Suppressor macrophage treated with lipopolysaccharide for 1 hour (primary cell): Measurements from ENCODE around the gene PFDN2.
A peak's percentile ranks its signal among the peaks of the same experiment; 100 is the strongest.
"Not testable (repeated sequence)": the region's sequence is repeated elsewhere in the genome, so short reads cannot be mapped to it uniquely, and the experiment has no call there.

Source experiments
- DNase-seq, 3 donors: peaks; one replicate each; pipeline ENCODE4 v3.0.0-alpha.2; 2020 to 2022

Gene PFDN2

DNA sequence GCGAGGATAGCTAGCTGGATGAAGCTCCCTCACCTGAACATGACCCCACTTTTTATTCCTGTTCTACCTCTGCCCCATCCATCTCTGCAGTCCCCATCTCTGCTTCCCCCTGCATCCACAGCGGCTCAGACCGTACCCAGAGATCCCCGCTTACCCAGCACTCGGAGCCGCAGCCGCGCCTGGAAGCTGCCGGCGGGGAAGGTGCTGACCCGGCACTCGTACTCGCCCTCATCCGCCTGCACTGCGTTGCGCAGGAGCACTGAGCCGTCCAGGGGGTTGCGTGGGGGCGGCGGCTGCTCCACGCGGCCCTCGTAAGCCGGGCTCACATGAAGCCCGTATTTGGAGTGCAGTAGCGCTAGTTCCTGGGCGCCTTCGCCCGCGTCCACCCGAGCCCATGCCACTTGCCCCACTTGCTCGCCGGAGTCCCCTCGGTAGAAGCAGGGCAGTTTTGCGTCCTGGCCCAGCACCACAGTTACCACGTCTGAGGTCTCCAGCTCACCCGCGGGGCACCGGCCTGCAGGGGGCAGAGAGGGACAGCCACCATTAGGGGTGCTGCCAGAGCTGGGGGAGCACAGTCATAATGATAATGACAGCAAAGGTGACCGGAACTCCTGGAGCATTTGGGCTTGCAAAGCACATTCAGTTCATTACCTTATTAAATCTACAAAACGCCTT is 38.3 kb downstream of the PFDN2 start:
- no peak for DNase-seq

DNA sequence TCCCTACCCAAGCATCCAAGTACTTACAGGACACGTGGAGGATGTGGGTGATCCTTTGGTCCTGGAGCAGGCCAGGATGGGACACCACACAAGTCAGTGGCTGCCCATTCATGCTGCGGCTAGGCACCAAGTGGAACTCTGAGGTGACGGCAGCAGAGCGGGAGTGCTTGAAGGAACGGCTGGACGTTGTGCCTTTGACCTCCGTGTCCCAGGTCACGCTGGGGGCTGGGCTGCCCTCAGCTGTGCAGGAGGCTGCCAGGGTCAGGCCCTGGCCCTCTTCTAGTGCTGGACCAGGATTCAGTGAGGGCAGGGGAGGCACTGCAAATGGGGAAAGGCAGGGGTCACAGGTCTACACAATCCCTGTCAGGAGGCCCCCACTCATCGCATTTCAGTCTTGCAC is 40.4 kb downstream of the PFDN2 start:
- DNase-seq: no peak

DNA sequence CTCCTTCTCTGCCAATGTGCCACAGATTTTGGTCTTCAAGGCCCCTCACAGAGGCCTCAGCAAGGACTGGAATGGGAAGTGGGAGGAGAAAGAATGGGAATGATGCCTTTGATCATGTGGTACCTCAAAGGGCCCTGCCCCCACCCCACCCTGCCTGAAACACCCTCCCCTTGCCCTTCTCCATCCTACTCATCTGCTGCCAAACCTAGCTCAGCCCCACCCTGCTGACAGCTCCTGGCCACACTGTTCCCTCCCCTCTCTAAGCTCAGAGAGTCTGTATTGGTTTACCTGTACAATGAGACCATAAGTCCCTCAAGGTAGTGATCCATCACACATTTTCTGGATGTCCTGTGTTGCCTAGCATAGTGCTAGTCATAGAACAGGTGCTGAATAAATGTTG is 41.4 kb downstream of the PFDN2 start:
- no peak for DNase-seq

DNA sequence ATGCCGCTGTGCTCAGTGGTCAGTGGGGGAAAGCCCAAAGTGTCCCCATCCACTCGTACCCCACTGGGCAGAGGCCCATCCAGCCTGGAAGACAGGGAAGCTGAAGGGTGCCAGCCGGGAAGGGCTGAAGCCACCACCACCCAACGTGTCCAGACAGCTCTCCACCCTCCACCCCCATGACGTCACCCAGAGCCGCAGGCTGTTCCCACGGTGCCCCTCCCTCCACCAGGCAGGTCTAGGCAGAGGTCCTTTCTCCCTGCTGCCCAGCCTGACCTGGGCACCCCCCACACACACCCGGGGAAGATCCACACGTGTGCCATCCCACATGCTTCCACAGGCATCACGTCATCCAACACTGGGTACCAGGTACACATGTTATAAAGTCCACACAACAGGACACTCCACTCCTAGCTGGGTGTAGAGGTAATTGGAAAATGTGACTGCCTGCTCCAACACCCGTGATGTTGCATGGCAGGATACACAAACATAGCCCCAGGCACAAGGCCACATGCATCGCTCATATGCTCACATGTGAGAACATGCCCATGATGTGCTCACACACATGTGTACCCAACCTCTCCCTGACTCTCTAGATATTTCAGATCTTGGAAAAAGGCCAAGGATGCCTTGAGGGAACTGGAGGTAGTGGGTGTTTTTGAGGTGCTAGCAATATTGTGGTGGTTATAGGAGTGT is 43.0 kb downstream of the PFDN2 start:
- no peak for DNase-seq

DNA sequence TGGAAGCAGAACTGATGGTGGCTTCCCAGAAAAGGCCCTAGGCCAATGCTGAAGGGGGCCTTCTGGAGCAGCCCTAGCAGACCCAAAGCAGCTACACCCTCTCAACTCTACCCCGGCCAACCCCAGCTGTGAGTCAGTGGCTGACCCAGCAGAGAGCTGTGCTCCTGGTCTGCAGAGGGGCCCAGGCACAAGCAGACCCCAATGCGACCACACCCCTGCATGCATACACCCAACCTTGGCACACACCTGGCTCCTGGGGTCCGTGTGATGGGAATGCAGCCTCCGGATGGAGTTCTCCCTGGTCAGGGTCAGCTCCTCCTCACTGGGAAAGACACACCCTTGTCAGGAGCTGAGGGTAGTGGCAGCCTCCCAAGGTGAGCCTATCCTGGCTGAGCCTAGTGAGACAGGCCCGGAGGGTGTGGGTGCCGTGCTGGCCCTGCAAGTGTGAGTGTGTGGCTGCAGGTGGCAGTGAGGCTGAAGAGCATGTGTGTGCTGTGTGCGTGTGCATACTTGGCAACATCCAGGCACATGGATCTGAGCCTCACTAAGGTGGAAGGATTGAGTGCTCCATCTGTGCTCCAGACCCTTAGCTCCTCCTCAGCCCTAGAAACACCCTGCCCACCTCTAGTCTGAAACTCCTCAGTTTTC is 44.2 kb downstream of the PFDN2 start:
- DNase-seq: no peak

DNA sequence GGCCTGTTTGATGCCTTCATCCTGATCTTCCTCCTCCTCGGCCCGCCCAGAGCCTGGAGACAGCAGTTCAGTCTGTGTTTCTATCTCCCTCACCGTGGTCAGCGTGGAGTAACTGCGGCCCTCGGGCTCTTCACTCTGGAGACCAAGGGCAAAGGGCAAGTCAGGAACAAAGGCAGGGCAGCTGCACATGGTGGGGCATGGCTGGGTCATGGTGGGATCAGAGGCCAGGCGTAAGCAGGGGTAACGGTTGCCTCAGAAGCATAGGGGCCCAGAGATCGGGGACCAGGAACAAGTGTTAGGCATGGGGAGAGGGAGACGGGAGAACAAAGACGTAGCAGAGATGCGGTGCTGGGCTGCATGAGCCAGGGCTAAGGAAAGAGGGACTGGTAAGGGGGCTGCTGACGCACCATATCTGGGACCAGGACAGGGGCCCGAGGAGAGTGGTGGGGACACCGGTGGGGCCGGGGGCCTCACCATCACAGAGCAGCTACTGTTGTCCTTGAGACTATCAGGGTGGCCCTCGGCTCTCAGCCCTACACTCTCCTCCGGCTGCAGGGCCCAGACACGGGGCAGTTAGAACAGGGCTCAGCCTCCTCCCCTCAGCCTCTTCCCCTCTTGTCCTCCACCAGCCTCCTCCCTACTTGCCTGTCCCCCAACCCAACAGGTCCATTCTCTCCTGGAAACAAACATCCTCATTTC is 44.9 kb downstream of the PFDN2 start:
- DNase-seq: no peak

DNA sequence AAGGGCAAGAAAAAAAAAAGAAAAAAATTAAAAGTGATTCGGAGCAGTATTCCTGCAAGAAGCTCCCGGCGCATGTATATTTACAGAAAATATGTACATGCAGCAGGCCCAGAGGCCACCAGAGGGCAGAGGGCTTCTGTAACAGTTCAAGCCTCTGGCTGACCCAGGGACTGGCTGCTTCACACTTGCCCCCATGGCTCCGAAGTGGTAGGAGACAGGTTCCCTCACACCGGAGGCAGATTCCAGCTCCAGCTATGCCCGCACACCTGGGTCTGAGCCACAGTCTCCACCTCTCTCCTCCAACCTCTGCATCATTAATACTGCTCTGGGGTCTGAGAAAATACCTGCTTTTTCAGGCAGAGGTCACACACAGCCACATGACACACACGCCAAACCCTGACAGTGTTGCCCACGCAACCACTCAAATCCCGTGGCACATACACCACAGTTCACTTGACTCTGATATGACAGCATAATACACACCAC is 45.9 kb downstream of the PFDN2 start:
- peak; percentile 84 to 88 (median 86) for DNase-seq

DNA sequence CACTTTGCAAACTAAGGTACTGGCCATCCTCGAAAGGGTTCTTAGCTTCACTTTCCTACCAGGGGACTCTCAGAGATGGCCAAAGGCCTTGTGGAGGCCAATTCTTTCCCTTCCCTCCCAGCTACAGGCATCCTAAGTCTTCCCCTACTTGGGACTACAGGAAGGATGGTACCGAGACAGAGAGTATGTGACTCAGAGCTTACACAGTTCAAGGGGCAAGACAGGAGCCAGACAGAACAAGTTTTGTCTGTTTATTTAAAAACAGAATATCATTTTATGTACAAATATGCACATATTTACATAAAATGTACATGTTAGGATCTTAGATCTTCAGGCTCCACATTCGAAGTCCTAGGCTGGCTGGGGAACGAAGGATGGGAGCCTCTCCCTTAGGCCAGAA is 47.1 kb downstream of the PFDN2 start:
- no peak for DNase-seq

DNA sequence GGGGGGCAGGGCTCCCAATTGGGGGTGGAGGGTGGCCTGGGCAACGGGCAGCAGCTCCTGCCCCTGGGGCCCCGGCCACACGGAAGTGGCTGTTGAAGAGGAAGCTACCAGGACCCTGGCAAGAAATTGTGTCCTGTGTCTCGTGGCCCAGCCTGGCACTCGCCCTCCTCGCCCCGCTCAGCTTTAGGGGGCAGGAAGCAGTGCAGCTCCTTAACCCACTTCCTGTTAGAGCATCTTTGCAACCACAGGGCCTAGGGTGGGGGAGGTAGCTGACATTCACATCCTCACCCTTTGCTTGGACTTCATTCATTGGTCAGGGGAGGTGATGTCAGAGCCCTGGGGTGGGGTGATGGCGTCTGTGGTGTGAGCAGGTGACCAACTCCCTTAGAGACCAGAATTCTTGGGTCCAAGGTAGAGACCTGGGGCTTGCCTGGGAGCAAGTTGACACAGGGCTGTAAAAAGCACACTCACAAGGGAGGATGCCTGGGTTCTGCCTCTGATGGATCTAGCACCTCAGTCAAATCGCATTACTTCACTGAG is 48.0 kb downstream of the PFDN2 start, which contains the start of gene ARHGAP30:
ARHGAP30 (minus strand) TSS at position 161 of the 540 bp plus-strand sequence. CDS start 267 bp downstream, outside the sequence.
- peak; percentile 67 to 76 (median 68) for DNase-seq

DNA sequence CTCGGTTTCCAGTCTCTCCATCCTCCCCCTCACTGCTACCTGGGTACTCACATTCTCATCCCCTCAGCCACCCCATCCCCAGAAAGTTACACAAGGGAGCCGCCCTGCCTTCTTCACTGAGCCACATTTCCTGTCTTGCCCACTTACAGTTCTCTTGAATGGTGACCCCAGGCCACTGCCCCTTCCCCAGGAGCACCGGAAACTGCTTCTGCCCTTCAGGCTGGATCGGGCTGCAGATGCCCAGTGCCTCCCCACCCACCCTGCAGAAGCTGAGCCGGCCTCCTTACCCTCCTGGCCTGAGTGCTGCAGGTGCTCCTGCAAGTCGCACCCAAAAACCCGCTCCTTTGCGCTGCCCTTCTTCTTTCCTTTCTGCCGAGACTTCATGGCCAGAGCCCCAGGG is 48.6 kb downstream of the PFDN2 start:
- no peak for DNase-seq

DNA sequence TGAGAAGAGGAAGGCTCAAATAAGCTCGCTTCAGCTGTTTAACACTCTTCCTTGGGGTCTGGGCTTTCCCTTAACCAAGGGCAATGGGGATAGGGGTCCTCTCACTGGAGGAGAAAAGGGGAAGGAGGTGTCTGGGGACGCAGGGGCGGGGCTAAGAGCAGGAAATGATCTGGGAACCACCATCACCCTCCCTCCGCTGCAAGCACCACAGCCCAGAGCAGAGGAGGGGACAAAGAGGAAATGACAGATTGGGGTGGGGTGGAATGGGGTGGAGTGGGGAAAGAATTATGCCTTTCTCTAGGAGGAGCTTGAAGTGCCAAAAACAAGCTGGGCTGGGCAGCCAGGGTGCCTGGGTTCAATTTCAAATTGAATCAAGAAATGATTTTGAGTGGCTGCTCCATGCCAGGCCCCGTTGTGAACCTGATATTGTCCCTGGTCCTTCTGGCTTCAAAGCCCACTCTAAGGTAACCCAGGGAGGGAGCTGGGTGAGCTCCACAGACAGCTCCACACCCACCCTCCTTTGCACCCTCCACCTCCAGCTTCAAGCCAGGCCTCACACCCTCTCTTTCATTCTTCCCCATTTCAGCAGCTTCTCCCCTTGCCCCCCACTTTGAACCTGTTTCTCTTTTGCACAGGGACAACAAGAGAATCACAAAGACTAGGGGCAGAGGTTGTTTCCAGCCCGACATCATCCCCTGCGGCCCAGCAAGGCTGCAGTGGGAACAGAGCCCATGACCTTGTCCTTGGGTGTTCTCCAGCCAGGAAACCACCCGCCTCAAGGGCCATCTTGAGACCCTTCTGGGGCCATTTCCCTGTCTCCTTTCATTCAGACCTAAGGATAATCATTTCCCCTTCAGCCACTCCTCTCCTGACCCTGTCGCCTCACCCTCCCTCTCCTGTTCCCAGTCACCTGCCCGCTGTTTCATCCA is 49.3 kb downstream of the PFDN2 start:
- peak; percentile 93 to 95 (median 94) for DNase-seq

DNA sequence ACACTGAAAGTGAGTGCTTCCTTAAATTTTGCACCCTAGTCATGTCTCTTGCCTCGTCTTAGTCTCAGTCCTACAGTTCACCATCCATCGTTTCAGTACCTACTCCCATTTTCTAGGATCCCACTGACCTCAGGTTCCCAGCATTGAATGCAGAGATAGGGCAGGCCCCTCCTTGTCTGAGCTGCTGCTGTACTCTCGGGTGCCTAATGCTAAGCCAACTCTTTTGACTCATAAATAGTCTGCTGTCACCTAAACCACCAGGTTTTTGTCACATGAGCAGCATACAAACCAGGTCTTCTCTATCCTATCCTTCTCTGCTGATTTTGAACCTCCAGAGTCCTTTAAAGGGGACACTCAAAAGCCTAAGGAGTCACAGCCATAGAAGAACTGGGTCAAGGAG is 51.1 kb downstream of the PFDN2 start:
- no peak for DNase-seq

DNA sequence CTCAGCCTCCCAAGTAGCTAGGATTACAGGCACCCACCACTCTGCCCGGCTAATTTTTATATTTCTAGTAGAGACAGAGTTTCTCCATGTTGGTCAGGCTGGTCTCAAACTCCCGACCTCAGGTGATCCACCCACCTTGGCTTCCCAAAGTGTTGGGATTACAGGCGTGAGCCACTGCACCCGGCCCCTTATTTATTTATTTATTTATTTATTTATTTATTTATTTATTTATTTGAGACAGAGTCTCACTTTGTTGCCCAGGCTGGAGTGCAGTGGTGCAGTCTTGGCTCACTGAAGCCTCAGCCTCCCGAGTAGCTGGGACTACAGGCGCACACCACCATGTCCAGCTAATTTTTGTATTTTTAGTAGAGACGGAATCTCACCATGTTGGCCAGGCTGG is 52.2 kb downstream of the PFDN2 start:
- not testable (repeated sequence) for DNase-seq

DNA sequence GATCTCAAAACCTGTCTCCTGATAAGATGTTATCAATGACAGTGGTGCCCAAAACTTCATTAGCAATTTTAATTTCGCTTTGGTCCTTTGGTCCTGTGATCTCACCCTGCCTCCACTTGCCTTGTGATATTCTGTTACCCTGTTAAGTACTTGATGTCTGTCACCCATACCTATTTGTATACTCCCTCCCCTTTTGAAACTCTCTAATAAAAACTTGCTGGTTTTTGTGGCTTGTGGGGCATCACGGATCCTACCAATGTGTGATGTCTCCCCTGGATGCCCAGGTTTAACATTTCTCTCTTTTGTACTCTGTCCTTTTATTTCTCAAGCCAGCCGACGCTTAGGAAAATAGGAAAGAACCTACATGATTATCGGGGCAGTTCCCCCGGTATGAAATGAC is 53.9 kb downstream of the PFDN2 start:
- not testable (repeated sequence) for DNase-seq

DNA sequence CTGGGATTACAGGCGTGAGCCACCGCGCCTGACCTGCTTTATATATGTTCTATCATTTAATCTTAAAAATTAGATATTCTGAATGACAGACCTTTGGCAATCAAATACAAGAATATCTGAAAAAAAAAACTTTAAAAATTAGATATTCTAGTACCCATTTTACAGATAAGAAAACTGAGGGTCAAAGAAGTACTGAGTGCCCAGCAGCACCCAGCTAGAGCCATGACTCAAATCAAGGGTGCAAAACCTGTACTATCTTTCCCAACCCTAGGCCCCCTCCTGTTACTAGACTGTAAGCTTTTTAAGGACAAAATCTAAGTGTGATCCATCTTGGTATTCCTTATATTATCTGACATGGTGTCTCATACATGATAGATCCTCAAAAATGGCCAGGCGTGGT is 56.4 kb downstream of the PFDN2 start:
- DNase-seq: no peak

DNA sequence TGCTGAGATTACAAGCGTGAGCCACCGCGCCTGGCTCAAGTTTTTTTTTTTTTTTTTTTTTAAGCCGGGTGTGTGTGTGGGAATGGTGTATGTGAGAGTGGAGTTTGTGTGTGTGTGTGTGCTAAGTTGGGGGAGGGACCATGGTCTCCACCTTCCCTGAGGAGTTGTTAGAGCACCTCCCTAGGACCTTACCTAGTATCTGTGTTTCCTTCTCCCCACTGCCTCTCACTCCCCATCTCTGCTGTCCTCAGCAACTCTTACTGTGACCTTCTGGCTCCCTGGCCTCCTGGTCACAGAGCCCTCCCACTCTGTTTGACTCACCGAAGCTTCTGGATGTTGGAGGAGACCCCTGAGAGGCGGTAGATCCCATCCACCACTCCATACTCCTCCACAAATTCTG is 58.5 kb downstream of the PFDN2 start:
- no peak for DNase-seq

DNA sequence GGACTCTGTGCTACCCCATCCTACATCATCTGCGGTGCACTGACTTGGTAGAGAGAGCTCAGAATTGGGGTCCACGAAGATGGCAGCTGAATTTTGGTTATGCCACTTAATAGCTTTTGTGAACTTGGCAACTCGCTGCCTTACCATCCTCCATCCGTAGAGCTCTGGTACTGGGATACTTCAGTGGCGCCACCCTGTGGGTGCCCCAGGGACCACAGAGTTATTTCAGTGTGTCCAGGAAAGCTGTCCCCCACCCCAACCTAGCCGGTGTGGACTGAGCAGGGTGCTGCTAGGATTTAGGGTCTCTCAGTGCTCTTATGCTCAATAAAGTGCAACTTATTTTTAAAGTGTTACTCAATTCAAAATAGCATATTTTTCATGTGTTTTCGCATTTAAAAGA is 63.0 kb downstream of the PFDN2 start:
- no peak for DNase-seq

DNA sequence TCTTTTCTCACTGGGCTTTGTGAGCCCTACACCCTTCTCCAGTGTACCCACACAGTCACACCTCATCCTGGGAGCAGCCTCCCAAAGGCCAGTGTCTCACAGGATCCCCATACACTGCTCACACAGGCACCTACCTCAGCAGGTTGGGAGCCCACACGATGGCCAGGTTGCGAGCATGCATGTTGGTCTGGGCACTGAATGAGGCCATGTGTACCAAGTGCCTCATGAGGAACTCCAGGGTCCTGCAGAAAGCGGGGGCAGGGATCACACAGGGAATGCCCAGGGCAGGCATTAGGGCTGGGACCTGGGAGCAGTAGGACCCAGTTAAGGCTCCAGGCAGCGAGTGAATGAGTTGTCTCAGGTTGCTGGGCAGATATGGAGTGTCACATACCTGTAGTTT is 63.6 kb downstream of the PFDN2 start:
- no peak for DNase-seq

DNA sequence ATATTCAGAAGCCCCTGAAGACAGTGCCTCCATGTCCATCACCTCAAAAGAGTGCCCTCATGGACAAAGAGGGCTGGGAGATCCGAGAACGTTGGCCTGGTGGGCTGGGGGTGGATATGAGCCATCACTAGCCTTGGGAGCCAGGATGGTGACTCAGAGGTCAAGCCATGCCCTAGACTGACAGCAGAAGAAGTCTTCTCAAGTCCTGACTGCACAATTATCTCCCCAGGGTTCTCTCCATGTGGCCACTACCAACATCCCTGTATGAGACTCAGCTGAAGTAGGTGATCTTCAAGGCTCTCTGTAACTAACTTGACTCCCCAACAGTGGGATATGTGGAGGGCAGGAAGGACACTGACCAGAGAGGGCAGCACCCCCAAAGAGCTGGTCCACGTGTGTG is 64.9 kb downstream of the PFDN2 start:
- peak; percentile 17 to 33 (median 20) for DNase-seq

DNA sequence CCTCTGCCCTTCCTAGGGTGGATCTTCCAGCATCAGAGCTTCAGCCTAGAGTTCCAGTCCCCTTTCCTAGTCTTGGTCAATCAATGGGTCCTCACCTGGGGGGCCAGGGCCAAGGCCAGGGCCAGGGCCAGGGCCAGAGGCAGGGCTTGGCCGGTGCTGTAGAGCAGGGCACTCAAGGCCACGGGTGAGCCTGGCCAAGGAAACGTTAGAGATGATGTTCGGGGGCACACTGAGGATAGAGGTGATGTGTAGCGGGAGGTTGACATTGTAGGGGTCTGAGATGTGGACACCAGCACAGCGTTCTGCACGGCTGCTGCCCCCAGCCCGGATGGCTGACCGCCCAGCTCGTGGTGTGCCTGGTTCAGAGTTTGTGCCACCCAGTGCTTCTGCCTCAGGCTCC is 66.6 kb downstream of the PFDN2 start:
- no peak for DNase-seq
